GM12891 (cell line): Measurements from ENCODE around the gene ZNF397.

Experiments
- DNase-seq: peaks from one replicate; pipeline ENCODE4 v3.0.0; 2011; ENCODE audit warnings: low spot score; ENCODE audit not compliant: insufficient read length
- FAIRE-seq: peaks from 2 replicates; lab custom pipeline; 2011; peaks lifted over from hg19 to GRCh38; lab: Jason Lieb, UNC
- PAX5 ChIP-seq: IDR thresholded peaks from 2 replicates; pipeline ENCODE4 v1.6.1; 2011; ENCODE audit warnings: low read length, moderate library complexity, mild to moderate bottlenecking; ENCODE audit not compliant: insufficient read depth, severe bottlenecking
- POLR2A ChIP-seq: IDR thresholded peaks from 2 replicates; pipeline ENCODE4 v1.6.1; 2011; ENCODE audit warnings: low read depth, low read length, control low read depth
- POLR2AphosphoS5 ChIP-seq: IDR thresholded peaks from 2 replicates; pipeline ENCODE4 v1.6.1; 2011; ENCODE audit warnings: low read depth, low read length, control low read depth
- POU2F2 ChIP-seq: IDR thresholded peaks from 2 replicates; pipeline ENCODE4 v1.6.1; 2011; ENCODE audit warnings: low read depth, mild to moderate bottlenecking, control low read depth, low read length, moderate library complexity
- SPI1 ChIP-seq: IDR thresholded peaks from 2 replicates; pipeline ENCODE4 v1.6.1; 2011; ENCODE audit warnings: low read depth, low read length, control low read depth
- TAF1 ChIP-seq: IDR thresholded peaks from 2 replicates; pipeline ENCODE4 v1.6.1; 2011; ENCODE audit warnings: low read depth, low read length, control low read depth

The ZNF397 gene

GRCh38 chr18:35290094-35290735 lies 49.4 kb downstream of the ZNF397 start, which contains the start of gene ZSCAN30:
Gene ZSCAN30, minus strand, starts transcription at chr18:35290229. Its CDS starts 25,877 bp downstream, at chr18:35264352.
- TF ChIP-seq POLR2A (peak; percentile 97), TAF1 (peak; percentile 91), POLR2AphosphoS5 (peak; percentile 96), PAX5 (no peak), POU2F2 (peak; percentile 49), SPI1 (no peak)
- peak; percentile 71 for DNase-seq
- peak; percentile 99 for FAIRE-seq

- TF ChIP-seq POLR2A (no peak), POU2F2 (no peak), PAX5 (no peak), POLR2AphosphoS5 (no peak), TAF1 (no peak)
- FAIRE-seq (no peak), DNase-seq (no peak)
Measured at GRCh38 chr18:35291166-35291565, 50.3 kb downstream of the ZNF397 start.

- FAIRE-seq (no peak), DNase-seq (no peak)
- TF ChIP-seq TAF1 (no peak), POLR2A (no peak), PAX5 (no peak), SPI1 (no peak), POU2F2 (no peak), POLR2AphosphoS5 (no peak)
Measured at GRCh38 chr18:35296060-35296459, 55.2 kb downstream of the ZNF397 start.

GRCh38 chr18:35303610-35304009 lies 62.8 kb downstream of the ZNF397 start:
- DNase-seq = no peak
- no peak for FAIRE-seq
- TF ChIP-seq POLR2AphosphoS5 (no peak), POLR2A (no peak), POU2F2 (no peak), SPI1 (no peak), TAF1 (no peak), PAX5 (no peak)

GRCh38 chr18:35306588-35307250 lies 65.9 kb downstream of the ZNF397 start:
- no peak for TF ChIP-seq TAF1
- no peak for TF ChIP-seq SPI1
- TF ChIP-seq POLR2A = no peak
- no peak for TF ChIP-seq PAX5
- TF ChIP-seq POU2F2 = no peak
- TF ChIP-seq POLR2AphosphoS5 = no peak
- FAIRE-seq (no peak), DNase-seq (no peak)
